Limb (tissue), 2 donors: Measurements from ENCODE around the gene C5orf63.
"Not testable (repeated sequence)": the region's sequence is repeated elsewhere in the genome, so short reads cannot be mapped to it uniquely, and the experiment has no call there.

Source experiments
- DNase-seq, 2 donors: peaks; one replicate each; pipeline ENCODE4 v3.0.0-alpha.2; 2016; ENCODE audit errors: extremely low spot score in 2 of 2

C5orf63 gene

DNA sequence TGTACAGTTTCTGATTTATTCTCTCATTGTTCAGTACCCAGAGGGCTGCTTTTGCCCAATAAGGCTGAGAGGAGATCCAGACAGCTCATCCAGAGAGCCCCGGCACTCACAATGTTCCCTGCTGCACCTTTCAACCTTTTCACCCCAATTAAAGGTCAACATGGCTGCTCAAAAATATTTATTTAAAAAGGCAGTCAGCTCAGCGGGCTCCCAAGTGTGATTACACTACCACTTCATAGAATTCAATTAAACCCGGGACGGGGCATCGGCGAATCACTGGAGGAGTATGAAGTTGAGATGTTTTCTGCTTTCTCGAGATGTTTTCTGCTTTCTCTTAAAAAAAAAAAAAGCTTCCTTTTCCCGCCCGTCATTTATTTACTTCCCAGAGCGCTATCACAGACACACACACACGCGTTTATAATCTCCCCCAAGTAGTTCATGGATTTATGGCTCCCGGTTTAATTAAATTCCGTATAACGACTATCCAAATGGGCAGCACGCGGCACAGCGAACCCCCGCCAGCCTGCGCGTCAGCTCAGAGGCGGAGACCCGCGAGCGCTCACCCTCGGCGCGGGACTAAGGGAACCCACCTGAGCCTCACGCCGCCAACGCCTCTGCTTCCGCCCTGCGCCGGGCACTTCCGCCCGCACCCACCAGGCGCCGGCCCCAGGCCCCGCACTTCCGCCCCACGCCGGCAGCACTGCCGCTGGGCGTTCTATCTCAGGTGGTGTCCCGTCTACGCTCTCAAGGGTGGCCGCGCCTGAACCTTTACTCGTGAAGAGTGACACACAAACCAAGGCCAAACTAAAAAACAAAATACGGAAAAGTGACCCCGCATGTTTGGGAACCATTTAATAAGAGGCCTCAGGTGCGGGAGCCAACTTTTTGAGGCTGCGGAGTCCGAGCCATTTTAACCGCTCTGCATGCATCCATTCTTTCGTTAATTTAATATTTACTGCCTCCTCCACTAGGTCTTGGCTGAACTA, at the start of gene C5orf63:
C5orf63 (minus strand) TSS at position 642 of the 986 bp plus-strand sequence. CDS start 14,507 bp downstream, outside the sequence.
- DNase-seq = peak; percentile 43 to 74

DNA sequence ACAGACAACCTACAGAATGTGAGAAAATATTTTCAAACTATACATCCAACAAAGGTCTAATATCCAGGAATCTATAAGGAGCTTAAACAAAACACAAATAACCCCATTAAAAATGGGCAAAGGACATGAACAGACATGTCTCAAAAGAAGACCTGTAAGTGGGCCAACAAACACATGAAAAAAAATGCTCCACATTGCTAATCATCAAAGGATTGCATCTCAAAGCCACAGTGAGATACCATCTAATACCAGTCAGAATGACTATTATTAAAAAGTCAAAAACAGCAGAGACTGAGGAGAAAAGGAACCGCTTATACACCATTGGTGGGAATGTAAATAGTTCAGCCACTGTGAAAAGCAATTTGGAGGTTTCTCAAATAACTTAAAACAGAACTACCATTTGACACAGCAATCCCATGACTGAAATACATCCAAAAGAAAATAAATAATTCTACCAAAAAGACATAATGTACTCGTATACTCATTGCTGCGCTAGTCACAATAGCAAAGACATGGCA, 39.1 kb upstream of the C5orf63 start:
- DNase-seq = no peak

DNA sequence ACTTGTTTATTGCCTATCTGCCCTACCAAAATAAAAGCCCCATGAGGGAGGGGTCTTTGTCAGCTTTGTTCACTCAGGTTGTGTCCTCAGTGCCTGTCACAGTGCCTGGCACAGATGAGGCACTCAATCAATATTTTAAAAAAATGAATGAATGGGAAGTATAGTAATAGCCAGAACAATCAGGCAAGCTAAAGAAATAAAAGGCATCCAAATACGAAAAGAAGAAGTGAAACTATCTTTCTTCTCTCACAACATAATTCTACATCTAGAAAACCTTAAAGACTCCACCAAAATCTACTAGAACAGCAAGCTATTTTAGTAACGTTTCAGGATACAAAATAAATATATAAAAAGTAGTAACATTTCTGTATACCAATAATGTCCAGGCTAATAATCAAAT, 37.8 kb upstream of the C5orf63 start:
- no peak for DNase-seq

DNA sequence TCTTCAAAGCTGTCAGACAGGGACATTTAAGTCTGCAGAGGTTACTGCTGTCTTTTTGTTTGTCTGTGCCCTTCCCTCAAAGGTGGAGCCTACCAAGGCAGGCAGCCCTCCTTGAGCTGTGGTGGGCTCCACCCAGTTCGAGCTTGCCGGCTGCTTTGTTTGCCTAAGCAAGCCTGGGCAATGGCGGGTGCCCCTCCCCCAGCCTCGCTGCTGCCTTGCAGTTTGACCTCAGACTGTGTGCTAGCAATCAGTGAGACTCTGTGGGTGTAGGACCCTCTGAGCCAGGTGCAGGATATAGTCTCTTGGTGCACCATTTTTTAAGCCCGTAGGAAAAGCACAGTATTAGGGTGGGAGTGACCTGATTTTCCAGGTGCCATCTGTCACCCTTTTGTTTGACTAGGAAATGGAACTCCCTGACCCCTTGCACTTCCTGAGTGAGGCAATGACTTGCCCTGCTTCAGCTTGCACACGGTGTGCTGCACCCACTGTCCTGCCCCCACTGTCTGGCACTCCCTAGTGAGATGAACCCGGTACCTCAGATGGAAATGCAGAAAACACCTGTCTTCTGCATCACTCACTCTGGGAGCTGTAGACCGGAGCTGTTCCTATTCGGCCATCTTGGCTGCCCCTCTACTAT, 35.4 kb upstream of the C5orf63 start:
- not testable (repeated sequence) for DNase-seq

DNA sequence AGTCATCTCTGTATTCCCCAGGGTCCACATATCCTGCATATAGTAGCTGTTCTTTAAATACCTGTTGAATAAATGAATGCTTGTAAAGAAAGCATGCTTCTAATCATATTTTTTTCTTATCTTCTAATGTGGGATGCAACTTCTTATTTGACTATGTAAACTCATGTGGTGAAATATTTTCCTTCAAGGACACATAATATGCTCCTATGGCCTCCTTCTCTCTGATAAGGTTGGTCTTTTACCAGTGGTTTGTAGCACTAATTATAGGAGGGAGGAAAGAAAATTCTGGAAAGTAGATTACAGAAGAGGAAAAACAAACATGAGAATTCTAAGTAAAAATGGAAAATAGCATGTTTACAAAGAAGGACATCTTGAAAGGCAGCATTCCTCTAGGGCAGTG, 28.6 kb upstream of the C5orf63 start:
- no peak for DNase-seq

DNA sequence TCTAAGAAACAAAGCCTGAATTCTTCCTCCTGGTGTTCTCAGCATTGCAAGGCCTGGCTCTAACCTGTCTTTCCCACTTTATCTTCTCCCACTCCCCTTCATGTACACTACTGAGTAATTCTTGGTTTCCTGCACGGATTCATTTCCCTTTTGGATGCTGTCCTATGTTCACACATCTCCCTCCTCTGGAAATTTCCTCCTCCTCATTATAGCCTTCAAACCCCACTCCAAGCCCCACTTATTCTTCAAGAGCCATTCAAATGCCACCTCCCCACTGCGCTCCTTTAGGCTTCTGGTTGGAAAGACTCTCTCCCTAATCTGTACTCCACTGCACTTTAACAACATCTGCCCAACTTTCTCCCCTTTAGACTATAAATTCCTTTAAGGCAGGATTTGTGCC, 28.2 kb upstream of the C5orf63 start:
- DNase-seq = no peak

DNA sequence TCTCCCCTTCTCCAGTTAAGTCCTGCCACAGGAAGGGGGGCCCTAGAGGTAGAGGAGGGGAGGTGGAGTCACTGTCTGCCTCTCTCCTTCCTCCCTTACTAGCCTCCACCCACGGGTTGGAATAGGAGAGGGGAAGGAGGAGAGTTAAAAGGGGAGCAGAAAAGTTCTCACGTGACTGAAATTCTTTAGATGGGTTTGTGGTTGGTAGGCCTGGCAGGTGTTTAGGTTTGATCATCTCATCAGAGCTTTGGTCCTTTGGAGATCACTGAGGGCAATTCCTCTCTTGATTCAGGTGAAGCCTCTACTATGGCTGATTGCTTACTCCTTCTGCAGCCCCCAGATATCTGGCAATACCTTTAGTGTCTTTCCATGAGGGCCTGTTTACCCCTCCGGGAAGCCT, 24.9 kb upstream of the C5orf63 start:
- no peak for DNase-seq

DNA sequence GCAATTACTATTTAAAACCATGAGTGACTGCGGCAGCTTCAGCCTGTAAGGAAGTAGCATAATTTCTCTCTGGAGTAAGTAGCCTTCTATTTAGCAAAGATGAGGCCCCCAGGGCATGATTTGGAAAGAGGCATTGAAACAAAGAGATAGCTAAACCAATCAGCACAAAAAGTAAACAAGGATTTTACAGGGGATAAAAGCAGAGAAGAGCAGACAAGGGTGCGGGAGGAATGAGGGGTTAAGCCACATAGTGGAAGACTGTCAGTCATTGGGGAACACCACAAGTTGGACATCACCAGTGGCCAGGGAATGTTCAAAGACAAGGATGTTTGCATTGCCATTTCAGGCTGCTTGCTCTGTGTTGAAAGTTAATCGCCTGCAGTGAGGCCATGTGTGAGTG, 24.0 kb upstream of the C5orf63 start:
- no peak for DNase-seq

DNA sequence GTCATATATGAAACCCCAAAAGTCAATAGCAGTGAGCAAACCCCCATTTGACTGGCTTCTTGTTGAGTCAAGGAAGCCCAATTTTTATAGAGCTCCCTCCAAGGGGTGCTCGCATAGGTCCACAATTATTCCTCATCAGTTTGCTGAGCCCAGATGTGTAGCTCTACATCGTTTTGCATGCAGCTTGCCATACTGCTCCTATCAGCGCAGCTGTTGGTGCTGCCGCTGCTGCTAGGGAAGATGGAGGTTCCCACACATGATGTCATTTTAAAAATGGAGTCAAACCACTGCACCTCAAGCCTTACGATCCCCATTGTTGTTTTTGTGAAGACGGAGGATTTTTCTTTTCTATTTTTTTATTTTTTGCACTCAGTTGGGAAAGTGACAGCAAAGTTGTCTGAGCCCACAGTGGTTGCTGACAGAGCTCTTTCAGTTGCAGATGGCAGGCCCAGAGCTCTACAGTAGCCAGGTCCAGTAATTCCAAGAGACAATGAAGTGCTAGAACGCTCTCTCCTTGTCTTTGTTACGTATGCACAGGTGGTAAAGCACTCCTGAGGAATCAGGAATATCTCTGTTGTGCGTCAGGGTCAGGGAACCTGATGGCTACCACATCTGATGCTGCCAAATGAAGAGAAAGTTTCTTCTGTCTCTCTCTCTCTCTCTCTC, 23.2 kb upstream of the C5orf63 start:
- no peak for DNase-seq

DNA sequence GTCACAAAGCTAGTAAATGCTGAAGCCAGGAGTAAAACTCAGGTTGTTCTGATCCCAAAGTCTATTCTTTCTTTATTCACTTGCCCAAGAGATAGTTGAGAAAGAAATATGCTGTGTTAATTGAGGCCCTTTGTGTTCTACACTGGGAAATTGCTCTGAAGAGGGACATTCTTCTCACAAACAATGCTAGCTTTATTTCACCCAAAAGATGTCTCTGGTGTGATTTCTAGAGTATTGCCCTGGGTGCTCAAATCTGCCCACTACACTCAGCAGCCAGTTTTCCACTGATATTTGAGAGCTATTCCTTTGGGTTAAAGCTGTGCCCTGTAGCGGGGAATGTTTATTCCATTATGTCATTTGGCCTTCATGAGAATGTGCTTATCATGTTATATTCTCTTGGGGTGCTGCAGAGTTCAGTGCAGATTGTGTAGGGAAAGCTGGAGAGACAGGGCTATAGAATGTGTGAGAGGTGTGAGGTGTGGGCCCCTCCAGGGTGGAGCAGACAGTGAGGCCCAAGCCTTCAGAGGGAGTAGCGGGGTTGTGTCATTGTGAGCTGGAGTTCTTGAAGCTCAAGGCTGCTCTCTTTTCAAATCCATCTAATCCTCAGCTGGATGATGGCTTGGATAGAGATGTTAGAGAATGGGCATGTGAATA, 21.0 kb upstream of the C5orf63 start:
- no peak for DNase-seq

DNA sequence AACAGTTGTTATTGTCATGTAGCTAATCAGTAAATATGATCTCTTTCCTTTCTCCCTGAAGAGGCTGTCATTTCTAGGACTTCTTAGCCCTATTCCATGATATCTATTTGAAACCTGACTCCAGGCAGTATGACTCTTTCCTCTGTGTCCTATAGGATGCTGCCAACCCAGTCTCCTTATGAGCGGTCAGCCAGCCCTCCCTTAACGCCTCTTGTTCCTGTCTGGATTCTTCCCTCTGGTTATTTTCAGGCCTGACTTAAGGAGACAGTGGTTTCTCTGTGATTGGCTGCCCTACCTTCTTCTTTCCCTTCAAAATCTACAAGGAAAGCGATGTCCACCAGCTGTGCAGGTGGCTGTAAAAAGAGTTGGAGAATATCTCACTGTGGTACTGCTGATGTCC, 19.4 kb upstream of the C5orf63 start:
- no peak for DNase-seq

DNA sequence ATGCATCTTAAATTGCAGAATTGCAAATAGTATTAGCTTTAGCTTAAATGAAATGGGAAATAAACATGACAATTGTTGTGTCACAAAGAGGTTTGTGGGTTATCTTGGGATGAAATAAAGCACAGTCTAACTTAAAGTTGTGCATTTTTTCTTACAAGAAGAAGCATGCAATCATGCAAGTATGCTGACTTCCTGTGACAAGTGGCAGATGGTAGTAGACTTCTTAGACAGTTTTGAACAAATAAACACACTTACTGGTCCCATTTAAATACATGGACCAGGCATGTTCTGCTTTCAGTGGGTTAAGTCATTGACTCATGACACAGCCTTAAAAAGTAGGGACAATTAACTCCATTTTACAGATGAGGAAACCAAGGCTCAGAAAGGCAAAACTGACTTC, 15.9 kb upstream of the C5orf63 start:
- DNase-seq = no peak

DNA sequence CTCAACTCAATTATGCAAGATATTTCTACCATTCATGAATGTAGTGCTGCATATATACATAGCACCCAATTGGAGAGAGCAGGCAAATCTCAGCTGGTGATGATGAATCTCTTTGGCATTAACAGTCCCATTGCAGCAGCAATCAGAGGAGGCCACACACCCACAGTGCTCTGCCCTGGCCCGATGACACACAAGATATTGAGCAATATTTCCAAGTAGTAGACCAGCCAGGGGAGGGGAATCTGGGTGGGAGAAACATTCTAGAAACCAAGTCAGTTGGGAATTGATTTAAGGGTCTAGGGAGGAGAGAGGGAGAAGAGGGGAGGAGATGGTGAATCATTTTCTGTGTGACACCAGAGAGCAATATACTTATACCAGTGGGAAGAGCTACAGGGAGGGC, 14.9 kb upstream of the C5orf63 start:
- DNase-seq = no peak

DNA sequence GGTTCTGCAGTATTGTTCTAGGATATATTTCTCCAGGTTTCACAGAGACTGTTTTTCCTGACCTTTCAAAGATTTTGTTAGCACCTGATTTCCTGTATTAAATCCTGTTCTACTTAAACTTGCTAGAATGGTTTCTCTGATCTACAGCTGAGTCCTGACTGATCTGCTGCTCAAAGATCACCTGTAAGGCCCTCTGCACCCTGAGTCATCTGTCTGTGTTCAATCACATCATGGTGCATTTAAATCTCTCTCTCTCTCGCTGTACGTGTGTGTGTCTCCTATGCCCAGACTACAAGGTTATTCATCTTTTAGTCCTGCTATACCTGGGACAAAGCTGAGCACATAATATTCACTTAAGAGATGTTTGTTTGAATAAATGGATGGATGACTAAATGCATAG, 13.3 kb upstream of the C5orf63 start:
- no peak for DNase-seq

DNA sequence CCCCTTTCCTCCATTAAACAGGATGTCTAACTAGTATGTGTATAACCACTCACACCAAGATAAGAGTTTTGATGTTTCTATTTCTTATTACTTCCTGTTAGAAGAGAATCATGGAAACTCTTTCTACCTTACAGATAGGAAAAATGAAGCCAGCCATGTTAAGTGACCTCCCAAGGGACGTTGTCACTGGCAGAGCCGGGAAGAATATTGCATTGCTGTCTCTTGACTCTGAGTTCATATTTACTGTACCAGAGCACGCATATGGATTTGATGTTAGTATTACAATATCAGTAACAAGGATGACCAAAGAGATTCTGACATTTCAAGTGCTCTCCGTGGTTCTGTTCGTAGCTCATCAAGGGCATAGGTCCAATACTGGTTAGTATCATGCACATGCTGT, 12.5 kb upstream of the C5orf63 start:
- DNase-seq = no peak

DNA sequence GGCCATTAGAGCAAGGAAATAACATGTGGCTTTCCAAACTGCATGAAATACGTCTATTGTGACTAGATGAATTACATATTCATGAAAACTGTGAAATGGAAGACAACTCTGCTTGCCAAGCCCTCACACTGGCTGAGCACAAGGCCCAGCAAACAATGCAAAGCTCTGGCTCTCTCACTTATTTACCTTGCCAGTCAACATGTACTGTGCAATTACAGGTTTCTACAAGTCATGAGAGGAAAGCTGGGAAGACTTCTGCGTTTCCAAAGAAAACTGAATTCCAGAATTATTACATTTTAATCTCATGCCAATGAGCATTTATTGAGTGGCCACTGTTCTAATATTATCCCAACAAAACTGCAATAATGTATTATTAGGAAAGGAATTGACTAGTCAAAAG, 12.1 kb upstream of the C5orf63 start:
- DNase-seq = no peak

DNA sequence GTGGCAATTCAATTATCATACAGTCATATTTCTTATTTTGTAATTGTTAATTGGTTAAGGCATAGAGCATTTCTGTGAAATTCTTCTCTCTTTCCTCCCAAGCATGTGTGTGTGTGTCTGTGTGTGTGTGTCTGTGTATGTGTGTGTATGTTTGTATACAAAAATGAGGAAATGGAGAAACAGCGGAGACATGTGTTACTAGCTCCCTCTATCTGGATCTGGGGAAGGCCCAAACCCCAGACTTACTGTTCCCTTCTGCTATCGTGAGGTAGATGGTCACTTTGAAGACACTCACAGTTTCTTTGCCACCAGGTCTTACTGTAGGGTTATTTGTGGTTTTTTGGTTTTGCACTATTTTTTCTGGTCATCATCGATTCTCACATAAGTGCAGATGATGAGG, 11.4 kb upstream of the C5orf63 start:
- DNase-seq = no peak

DNA sequence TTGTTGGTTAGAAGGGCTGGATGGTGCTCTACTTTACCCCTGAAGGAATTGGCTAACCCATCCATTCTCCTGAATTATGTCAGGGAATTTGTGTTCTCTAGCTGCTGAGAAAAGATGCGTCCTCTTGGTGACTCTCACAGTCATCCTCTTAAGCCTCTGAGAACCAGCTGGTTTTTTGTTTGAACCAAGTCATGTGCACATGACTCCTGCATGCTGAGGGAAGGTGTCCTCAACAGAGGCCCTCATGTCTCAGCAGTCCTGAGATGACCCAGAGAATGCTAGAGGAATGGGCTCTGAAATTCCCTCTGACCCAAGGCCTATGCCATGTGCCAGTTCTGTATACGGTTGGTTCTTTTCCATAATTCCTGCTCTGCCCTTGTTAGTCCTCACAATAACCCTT, 10.4 kb upstream of the C5orf63 start:
- DNase-seq = no peak

DNA sequence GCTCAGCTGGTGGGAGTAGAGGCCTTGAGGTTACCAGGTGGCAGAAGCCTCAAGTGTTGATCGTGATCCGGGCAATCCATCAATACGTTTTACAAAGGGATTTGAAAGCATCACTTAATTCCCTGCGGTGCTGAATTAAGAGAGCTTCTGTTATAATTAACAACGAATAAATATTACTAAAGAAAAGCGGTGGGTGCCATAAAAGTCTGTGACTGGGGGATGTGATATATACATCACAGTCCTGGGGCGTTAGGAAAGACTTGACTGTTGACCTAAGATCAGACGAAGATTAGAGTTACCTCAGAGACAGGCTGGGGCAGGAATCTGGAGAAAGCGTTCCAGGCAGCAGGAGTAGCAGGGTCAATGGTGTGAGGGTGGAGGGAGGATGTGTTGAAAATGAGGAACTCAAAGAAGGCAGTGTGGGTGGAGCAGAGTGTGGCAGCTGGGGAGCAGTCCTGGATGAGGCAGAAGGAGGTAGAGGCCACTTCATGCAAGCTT, 6.7 kb upstream of the C5orf63 start:
- no peak for DNase-seq

DNA sequence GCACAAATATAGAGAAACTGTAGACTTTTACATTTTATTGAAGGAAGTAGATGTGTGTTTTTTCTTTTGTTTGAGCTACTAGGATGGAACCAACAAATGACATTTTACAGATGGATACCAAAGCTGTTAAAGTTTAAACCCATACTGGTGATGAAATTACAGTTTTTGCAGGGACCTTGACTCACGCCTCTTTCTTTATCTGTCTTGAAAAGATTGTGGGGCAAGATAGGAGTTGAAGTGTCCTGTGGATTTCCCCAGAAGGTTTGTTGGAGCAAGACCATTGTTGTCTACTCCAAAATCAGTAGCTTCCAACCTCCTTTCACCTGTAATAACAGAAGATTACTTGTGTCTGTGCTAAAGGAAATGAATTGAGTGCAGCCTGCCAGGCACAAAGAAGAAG, 4.1 kb upstream of the C5orf63 start:
- no peak for DNase-seq
